HepG2 (cell line): ENCODE data around the gene SLC8A2. TPM values are rescaled to one million over a fixed set of nuclear protein-coding genes. Genes with fewer than 3 reads are reported as not detected.

ENCODE experiments used
- ATAC-seq: fragments of 200-7000 bp; cut with Tn5 transposase; 3 replicates; pipeline ENCODE4 v1.9.1; 2020; ENCODE audit warnings: mild to moderate bottlenecking, moderate library complexity
- BruUV-seq: library from RNA; stranded (reverse); fragments of 400-500 nt; replicated peaks from 2 replicates; lab custom pipeline; 2021; lab: Mats Ljungman, UMichigan
- CTCF ChIA-PET: fragments of 300-600 bp; formaldehyde crosslinking; extraction: SDS; loops from one replicate; lab custom pipeline; 2021; ENCODE audit warnings: low total read pairs, inconsistent platforms, low intra/inter-chr PET ratio; lab: Yijun Ruan, JAX
- POLR2A ChIA-PET: fragments of 350-600 bp; sonication (Branson Sonifier 250); formaldehyde crosslinking; loops from one replicate; lab custom pipeline; 2020; ENCODE audit warnings: antibody characterized with exemption, inconsistent platforms; lab: Yijun Ruan, JAX
- DNase-seq: peaks from one replicate; pipeline ENCODE4 v3.0.0-alpha.2; 2015; ENCODE audit warnings: low spot score
- FAIRE-seq: peaks from 3 replicates; lab custom pipeline; 2011; peaks lifted over from hg19 to GRCh38; lab: Jason Lieb, UNC
- H2AFZ ChIP-seq: one replicate; pipeline ENCODE4 v1.6.1; 2011; ENCODE audit warnings: low read length, inconsistent platforms
- H3K27ac ChIP-seq: fragments of 300-600 bp; 3 replicates; pipeline ENCODE4 v1.8.0; 2011; ENCODE audit warnings: mixed run types, mild to moderate bottlenecking, mixed read lengths, low read length, inconsistent platforms; ENCODE audit not compliant: insufficient read depth; ENCODE audit errors: extremely low read length
- H3K27me3 ChIP-seq, 2 experiments: fragments of 200-600 bp in 1 of 2; 2 replicates in 1 of 2; 3 replicates in 1 of 2; pipeline versions ENCODE4 v1.6.0 to v1.8.0; 2011; ENCODE audit warnings: low read length in 2 of 2, mild to moderate bottlenecking in 2 of 2, moderate library complexity in 2 of 2, inconsistent platforms in 1 of 2; ENCODE audit not compliant: insufficient read depth in 2 of 2, control insufficient read depth in 1 of 2
- H3K36me3 ChIP-seq, 2 experiments: fragments of 200-600 bp in 1 of 2; replicated peaks in 1 of 2; 2 replicates in 1 of 2; 3 replicates in 1 of 2; pipeline versions ENCODE4 v1.5.1 to v1.8.0; 2011; ENCODE audit warnings: low read length in 2 of 2, inconsistent platforms in 1 of 2; ENCODE audit not compliant: insufficient read depth in 2 of 2, control insufficient read depth in 1 of 2
- H3K4me1 ChIP-seq: 2 replicates; pipeline ENCODE4 v1.5.1; 2012; ENCODE audit warnings: low read length, inconsistent platforms; ENCODE audit not compliant: insufficient read depth
- H3K4me2 ChIP-seq: 2 replicates; pipeline ENCODE4 v1.6.0; 2011; ENCODE audit warnings: low read depth, low read length, inconsistent platforms
- H3K4me3 ChIP-seq, 3 experiments: fragments of 200-600 bp in 1 of 3; sonication (generic), shearing (Covaris generic) in 1 of 3; replicated peaks in 1 of 3; 2 replicates each; pipeline ENCODE4 v1.5.1; 2011 to 2016; ENCODE audit warnings: low read length in 3 of 3, inconsistent platforms in 2 of 3, low read depth in 2 of 3, mild to moderate bottlenecking in 2 of 3, control low read depth in 1 of 3, mixed read lengths in 1 of 3; ENCODE audit not compliant: insufficient read depth in 1 of 3
- H3K79me2 ChIP-seq: one replicate; pipeline ENCODE4 v1.6.1; 2011; ENCODE audit warnings: low read length, inconsistent platforms; ENCODE audit not compliant: insufficient read depth
- H3K9ac ChIP-seq: 2 replicates; pipeline ENCODE4 v1.6.0; 2011; ENCODE audit warnings: mild to moderate bottlenecking, low read depth, low read length, inconsistent platforms; ENCODE audit not compliant: insufficient read depth
- H3K9me3 ChIP-seq: 2 replicates; pipeline ENCODE4 v1.5.1; 2012; ENCODE audit warnings: mild to moderate bottlenecking, low read length
- H4K20me1 ChIP-seq: 2 replicates; pipeline ENCODE4 v1.6.0; 2011; ENCODE audit warnings: inconsistent platforms, mild to moderate bottlenecking, low read length, moderate library complexity; ENCODE audit not compliant: insufficient read depth
- ATF7 ChIP-seq, 2 experiments: fragments of 450-650 bp in 1 of 2; sonication (generic) in 1 of 2; formaldehyde crosslinking in 1 of 2; IDR thresholded peaks; 2 replicates each; pipeline versions ENCODE4 v1.4.0 to v1.6.1; 2016 to 2020; ENCODE audit warnings: antibody characterized with exemption in 1 of 2, mild to moderate bottlenecking in 1 of 2, missing genetic modification reagents in 1 of 2
- CCAR2 ChIP-seq: fragments of 200-400 bp; formaldehyde crosslinking; optimal IDR thresholded peaks from 2 replicates; pipeline ENCODE3; 2018; ENCODE audit warnings: low read depth, mild to moderate bottlenecking, low read length, moderate library complexity
- HCFC1 ChIP-seq: fragments of 150-350 bp; IDR thresholded peaks from 2 replicates; pipeline ENCODE4 v1.6.1; 2014; ENCODE audit warnings: low read depth, low read length
- HNRNPK ChIP-seq: fragments of 200-400 bp; formaldehyde crosslinking; IDR thresholded peaks from 2 replicates; pipeline ENCODE4 v1.6.1; 2018; ENCODE audit warnings: low read length, low read depth, moderate library complexity, mild to moderate bottlenecking; ENCODE audit not compliant: poor library complexity, severe bottlenecking
- PHF5A ChIP-seq: IDR thresholded peaks from one replicate; pipeline ENCODE4 v1.6.1; 2018; ENCODE audit warnings: low read depth, missing genetic modification reagents; ENCODE audit not compliant: unreplicated experiment
- ZNF629 ChIP-seq: sonication (generic); formaldehyde crosslinking; conservative IDR thresholded peaks from 2 replicates; pipeline ENCODE4 v1.5.0; 2020; ENCODE audit warnings: missing genetic modification reagents
- ZNF800 ChIP-seq: sonication (generic); formaldehyde crosslinking; IDR thresholded peaks from 2 replicates; pipeline ENCODE4 v1.4.0; 2020; ENCODE audit warnings: missing genetic modification reagents
- WGBS: methylation state at CpG from one replicate; pipeline ENCODE4 v1.1.6; 2017; ENCODE audit warnings: low lambda C conversion rate; 5-methylcytosine and 5-hydroxymethylcytosine counted together
- in situ Hi-C: cut with HindIII; loops from 2 replicates; pipeline ENCODE4 v1.10.0; 2017; ENCODE audit warnings: low pct_unique_long_range_greater_than_20kb; ENCODE audit not compliant: extremely low pct_ligation_motif_present
- intact Hi-C: fragments of 100-400 bp; cut with micrococcal nuclease; formaldehyde crosslinking; loops from one replicate; pipeline ENCODE4 v1.10.0; 2022; ENCODE audit not compliant: unreplicated experiment
- polyA plus RNA-seq, 8 experiments: library from polyadenylated mRNA; depleted of rRNA in 3 of 8; stranded (reverse) in 7 of 8; unstranded in 1 of 8; fragments of >200 nt; fragmentation: Illumina TruSeq in 4 of 8; extraction: Trizol in 4 of 8; gene quantifications; 2 replicates each; pipeline versions ENCODE4 v1.2.1 to v1.2.3, GENCODE V29; 2011 to 2016; ENCODE audit warnings: low read depth in 4 of 8, missing spikeins in 1 of 8, mixed read lengths in 1 of 8; ENCODE audit not compliant: insufficient read depth in 1 of 8
- total RNA-seq, 5 experiments: library from RNA; depleted of rRNA; stranded (reverse); fragments of >200 nt; fragmentation: Illumina TruSeq; extraction: Trizol; gene quantifications; 2 replicates each; pipeline ENCODE4 v1.2.3, GENCODE V29; 2016; ENCODE audit warnings: low read depth in 1 of 5

The SLC8A2 gene
- total and polyA plus RNA-seq, 2 of the 13 experiments (the other 11 are each of a cell fraction or from before 2014, with no cell fraction given) = 0.02 TPM; not detected in 1

DNA sequence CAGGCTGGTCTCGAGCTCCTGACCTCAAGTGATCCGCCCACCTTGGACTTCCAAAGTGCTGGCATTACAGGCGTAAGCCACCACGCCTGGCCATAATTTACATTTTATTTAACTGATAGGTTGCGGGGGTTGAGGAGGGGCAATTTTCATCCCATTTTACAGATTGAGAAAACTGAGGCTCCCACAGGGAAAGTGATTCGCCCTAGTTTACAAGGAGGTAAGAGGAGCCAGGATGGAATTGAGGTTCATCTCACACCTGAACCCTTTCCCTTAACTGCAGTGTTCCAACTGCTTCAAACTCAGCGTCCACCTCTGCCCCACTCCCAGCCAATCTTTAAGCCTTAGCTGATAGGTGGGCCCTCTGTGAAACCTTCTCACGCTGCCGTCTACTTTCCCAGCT is 47.2 kb upstream of the SLC8A2 start:
- Histone ChIP-seq H3K27me3 (peaks cover 0 to 20% of the 10 kb centered on the region in 2 experiments; a peak in 2 of 5 replicates), H3K27ac (no peak overlapping the region), H3K4me1 (peaks cover 56% of the 10 kb centered on the region), H3K79me2 (peaks cover 10% of the 10 kb centered on the region), H3K36me3 (no peaks in the 10 kb centered on the region), H2AFZ (no peak overlapping the region), H3K9me3 (no peaks in the 10 kb centered on the region), H3K4me2 (no peak overlapping the region), H4K20me1 (no peaks in the 10 kb centered on the region), H3K4me3 (no peak overlapping the region), H3K9ac (no peak overlapping the region)
- no TSS peak for BruUV-seq
- TF ChIP-seq ZNF629 (CRISPR knock-in tag) (peak; percentile 72), PHF5A (CRISPR knock-in tag) (no peak)
- ATAC-seq (no peak), FAIRE-seq (no peak), DNase-seq (no peak)
- intact Hi-C loops (loop anchor here (5.0 kb wide), 1 partner anchor 88 kb away; the partner anchor contains the start of gene BICRA), in situ Hi-C loops (loop anchor here (5.0 kb wide), 2 partner anchors 82 to 178 kb away; no protein-coding TSS in a partner anchor)
- 50% methylated on average over 9 of the region's 9 CpGs for WGBS
- ChIA-PET CTCF (interaction anchor here (1.2 kb wide), 1 partner anchor 82 kb away, joined by 3 read pairs; no protein-coding TSS in a partner anchor), POLR2A (no interaction called here)

DNA sequence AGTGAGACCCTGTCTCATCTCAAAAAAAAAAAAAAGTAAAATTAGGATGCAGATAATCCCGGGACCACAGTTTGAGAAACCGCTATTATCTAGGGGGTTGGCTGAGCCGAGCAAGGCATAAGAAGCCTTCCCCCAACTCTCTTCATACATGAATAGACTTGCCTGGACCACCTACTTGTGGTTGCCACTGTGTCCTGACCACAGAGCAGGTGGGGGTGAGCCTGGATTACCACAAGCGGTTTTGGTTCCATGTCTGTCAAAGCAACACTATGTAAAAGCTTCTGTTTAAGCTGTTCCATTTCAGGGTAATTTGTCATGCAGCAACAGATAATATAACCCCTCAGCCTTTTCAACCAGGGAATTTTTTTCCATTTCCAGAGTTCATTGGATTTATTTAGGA is 46.4 kb upstream of the SLC8A2 start:
- Histone ChIP-seq H3K27me3 (peaks cover 0 to 20% of the 10 kb centered on the region in 2 experiments; a peak in 2 of 5 replicates), H3K4me2 (no peak overlapping the region), H3K36me3 (no peaks in the 10 kb centered on the region), H3K9me3 (no peaks in the 10 kb centered on the region), H3K27ac (no peak overlapping the region), H3K4me3 (no peak overlapping the region), H3K4me1 (peaks cover 55% of the 10 kb centered on the region), H2AFZ (no peak overlapping the region), H4K20me1 (no peaks in the 10 kb centered on the region), H3K9ac (no peak overlapping the region), H3K79me2 (peaks cover 16% of the 10 kb centered on the region)
- BruUV-seq = no TSS peak
- DNase-seq (no peak), ATAC-seq (no peak), FAIRE-seq (no peak)
- WGBS = 6% methylated on average over 4 of the region's 4 CpGs
- CTCF ChIA-PET = no interaction called here
- no peak for TF ChIP-seq CCAR2
- no peak for TF ChIP-seq ZNF800 (CRISPR knock-in tag)
- no peak for TF ChIP-seq HCFC1
- no peak for TF ChIP-seq HNRNPK
- TF ChIP-seq ATF7 (IDR thresholded peaks at IDR 0.05) = no peak
- no peak for TF ChIP-seq ATF7 (CRISPR knock-in tag; IDR thresholded peaks at IDR 0.05)
- POLR2A ChIA-PET = no interaction called here
- intact Hi-C loops = loop anchor here (5.0 kb wide), 1 partner anchor 89 kb away; the partner anchor contains the start of gene BICRA
- in situ Hi-C loops = loop anchor here (5.0 kb wide), 2 partner anchors 81 to 179 kb away; no protein-coding TSS in a partner anchor
